ENCODE results near the gene SRCAP. TPM values are rescaled to one million over a fixed set of nuclear protein-coding genes. Genes with fewer than 3 reads are reported as not detected.

SRCAP gene
- total RNA-seq, 1 experiment from 2014 or later: 60.7 TPM

DNA sequence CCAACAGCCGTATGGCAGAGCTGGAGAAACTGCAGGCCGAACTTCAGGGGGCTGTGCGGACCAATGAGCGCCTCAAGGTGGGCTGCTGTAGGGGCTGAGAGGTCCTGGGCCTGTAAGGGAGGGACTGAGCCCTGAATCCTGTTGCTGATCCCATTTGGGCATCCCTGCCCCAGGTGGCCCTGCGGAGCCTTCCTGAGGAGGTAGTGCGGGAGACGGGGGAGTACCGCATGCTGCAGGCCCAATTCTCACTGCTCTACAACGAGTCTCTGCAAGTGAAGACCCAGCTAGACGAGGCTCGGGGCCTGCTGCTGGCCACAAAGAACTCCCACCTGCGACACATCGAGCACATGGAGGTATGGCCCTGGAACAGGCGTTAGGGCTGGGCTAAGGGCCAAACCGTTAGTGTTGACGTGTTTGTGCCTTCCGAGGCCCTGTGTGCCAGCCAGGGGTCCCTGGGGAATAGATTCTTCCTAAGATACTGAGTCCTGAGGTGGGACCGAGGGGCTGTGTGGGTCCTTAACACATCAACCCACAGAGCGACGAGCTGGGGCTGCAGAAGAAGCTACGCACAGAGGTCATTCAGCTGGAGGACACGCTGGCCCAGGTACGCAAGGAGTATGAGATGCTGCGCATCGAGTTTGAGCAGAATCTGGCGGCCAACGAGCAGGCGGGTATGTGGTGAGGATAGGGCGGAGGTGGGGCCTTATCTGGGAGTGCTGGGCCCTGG, 67.4 kb downstream of the SRCAP start:
- no TSS peak for BruUV-seq (replicated peaks)
- CTCF ChIA-PET: no interaction called here
- peaks cover 6% of the 10 kb centered on the region for H3K4me1 Mint-ChIP-seq (ENCODE audit: insufficient read depth, unreplicated experiment)
- no peaks in the 10 kb centered on the region for H3K27me3 Mint-ChIP-seq (ENCODE audit: insufficient read depth, unreplicated experiment)
- DNase-seq (ENCODE audit: unreplicated experiment): no peak
- H3K36me3 Mint-ChIP-seq (ENCODE audit: insufficient read depth, unreplicated experiment): peaks cover 82% of the 10 kb centered on the region
- intact Hi-C loops (cut with micrococcal nuclease): no loop called here
- no peak for TF ChIP-seq CTCF (IDR thresholded peaks at IDR 0.05; ENCODE audit: unreplicated experiment)
- H3K27ac Mint-ChIP-seq (ENCODE audit: low read depth, unreplicated experiment): no peak overlapping the region
- H3K9me3 Mint-ChIP-seq (ENCODE audit: unreplicated experiment): no peaks in the 10 kb centered on the region
- H3K4me3 Mint-ChIP-seq (ENCODE audit: unreplicated experiment): no peak overlapping the region
- POLR2A ChIA-PET: interaction anchor here (0.7 to 1.3 kb wide), 4 partner anchors 12 to 25 kb away, joined by 3 to 6 read pairs (median 4); no protein-coding TSS in a partner anchor

GRCh38 chr16:30766933-30767284, 67.9 kb downstream of the SRCAP start:
- Mint-ChIP-seq H3K27ac (ENCODE audit: low read depth, unreplicated experiment) (no peak overlapping the region), H3K36me3 (ENCODE audit: insufficient read depth, unreplicated experiment) (peaks cover 82% of the 10 kb centered on the region), H3K4me1 (ENCODE audit: insufficient read depth, unreplicated experiment) (peaks cover 6% of the 10 kb centered on the region), H3K27me3 (ENCODE audit: insufficient read depth, unreplicated experiment) (no peaks in the 10 kb centered on the region), H3K4me3 (ENCODE audit: unreplicated experiment) (no peak overlapping the region), H3K9me3 (ENCODE audit: unreplicated experiment) (no peaks in the 10 kb centered on the region)
- no TSS peak for BruUV-seq (replicated peaks)
- ChIA-PET CTCF (no interaction called here), POLR2A (interaction anchor here (0.7 to 1.3 kb wide), 4 partner anchors 11 to 26 kb away, joined by 3 to 6 read pairs (median 4); no protein-coding TSS in a partner anchor)
- TF ChIP-seq CTCF (IDR thresholded peaks at IDR 0.05; ENCODE audit: unreplicated experiment): no peak
- intact Hi-C loops (cut with micrococcal nuclease): no loop called here
- DNase-seq (ENCODE audit: unreplicated experiment): no peak

DNA sequence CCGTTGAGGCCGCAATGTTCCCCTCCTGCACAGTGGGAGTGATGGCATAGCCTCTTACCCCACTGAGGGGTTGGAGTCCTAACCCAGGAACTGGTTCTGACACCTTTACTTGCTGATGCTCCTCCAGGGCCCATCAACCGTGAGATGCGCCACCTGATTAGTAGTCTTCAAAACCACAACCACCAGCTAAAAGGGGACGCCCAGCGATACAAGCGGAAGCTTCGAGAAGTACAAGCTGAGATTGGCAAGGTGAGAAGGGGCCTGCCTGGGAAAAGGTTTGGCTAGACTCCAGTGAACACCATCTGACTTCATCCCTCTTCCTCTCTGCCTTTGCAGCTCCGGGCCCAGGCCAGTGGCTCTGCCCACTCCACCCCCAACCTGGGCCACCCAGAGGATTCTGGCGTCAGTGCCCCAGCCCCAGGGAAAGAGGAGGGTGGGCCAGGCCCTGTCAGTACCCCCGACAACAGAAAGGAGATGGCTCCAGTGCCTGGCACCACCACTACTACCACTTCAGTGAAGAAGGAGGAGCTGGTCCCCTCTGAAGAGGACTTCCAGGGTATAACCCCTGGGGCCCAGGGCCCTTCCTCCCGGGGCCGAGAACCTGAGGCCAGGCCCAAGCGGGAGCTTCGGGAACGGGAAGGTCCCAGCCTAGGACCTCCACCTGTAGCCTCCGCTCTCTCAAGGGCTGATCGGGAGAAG, 68.9 kb downstream of the SRCAP start:
- H3K4me1 Mint-ChIP-seq (ENCODE audit: insufficient read depth, unreplicated experiment): peaks cover 12% of the 10 kb centered on the region
- no peaks in the 10 kb centered on the region for H3K9me3 Mint-ChIP-seq (ENCODE audit: unreplicated experiment)
- H3K4me3 Mint-ChIP-seq (ENCODE audit: unreplicated experiment): no peak overlapping the region
- H3K27me3 Mint-ChIP-seq (ENCODE audit: insufficient read depth, unreplicated experiment): no peaks in the 10 kb centered on the region
- no peak for TF ChIP-seq CTCF (IDR thresholded peaks at IDR 0.05; ENCODE audit: unreplicated experiment)
- POLR2A ChIA-PET: interaction anchor here (1.3 kb wide), 1 partner anchor 27 kb away, joined by 6 read pairs; no protein-coding TSS in a partner anchor
- peaks cover 83% of the 10 kb centered on the region for H3K36me3 Mint-ChIP-seq (ENCODE audit: insufficient read depth, unreplicated experiment)
- CTCF ChIA-PET: interaction anchor here (0.6 to 0.9 kb wide), 2 partner anchors 134 to 178 kb away, joined by 3 to 4 read pairs; no protein-coding TSS in a partner anchor
- intact Hi-C loops (cut with micrococcal nuclease): no loop called here
- DNase-seq (ENCODE audit: unreplicated experiment): no peak
- no TSS peak for BruUV-seq (replicated peaks)
- no peak overlapping the region for H3K27ac Mint-ChIP-seq (ENCODE audit: low read depth, unreplicated experiment)

DNA sequence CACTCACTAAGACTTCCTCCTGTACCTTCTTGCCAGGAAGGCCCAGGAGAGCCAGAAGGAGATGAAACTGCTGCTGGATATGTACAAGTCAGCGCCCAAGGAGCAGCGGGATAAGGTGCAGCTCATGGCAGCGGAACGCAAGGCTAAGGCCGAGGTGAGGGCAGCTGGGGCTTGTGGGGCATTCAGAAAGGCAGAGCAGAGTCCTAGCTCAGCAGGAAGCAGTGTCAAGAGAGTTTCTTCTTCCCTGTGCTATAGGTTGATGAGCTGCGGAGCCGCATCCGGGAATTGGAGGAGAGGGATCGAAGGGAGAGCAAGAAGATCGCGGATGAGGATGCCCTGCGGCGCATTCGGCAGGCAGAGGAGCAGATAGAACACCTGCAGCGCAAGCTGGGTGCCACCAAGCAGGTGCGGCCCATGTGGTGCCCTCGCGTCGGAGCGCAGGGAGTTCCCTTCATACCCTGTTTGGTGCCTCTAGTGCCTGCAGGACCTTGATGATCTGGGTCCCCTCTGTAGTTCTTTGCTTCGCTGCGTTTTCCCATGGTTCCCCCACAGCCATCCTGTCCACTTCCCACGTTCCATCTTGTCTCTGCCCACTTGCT, 69.7 kb downstream of the SRCAP start:
- Mint-ChIP-seq H3K9me3 (ENCODE audit: unreplicated experiment) (no peaks in the 10 kb centered on the region), H3K36me3 (ENCODE audit: insufficient read depth, unreplicated experiment) (peaks cover 82% of the 10 kb centered on the region), H3K27me3 (ENCODE audit: insufficient read depth, unreplicated experiment) (no peaks in the 10 kb centered on the region), H3K4me3 (ENCODE audit: unreplicated experiment) (no peak overlapping the region), H3K27ac (ENCODE audit: low read depth, unreplicated experiment) (no peak overlapping the region), H3K4me1 (ENCODE audit: insufficient read depth, unreplicated experiment) (peaks cover 9% of the 10 kb centered on the region)
- CTCF ChIA-PET: interaction anchor here (0.6 to 0.9 kb wide), 2 partner anchors 133 to 177 kb away, joined by 3 to 4 read pairs; no protein-coding TSS in a partner anchor
- no peak for TF ChIP-seq CTCF (IDR thresholded peaks at IDR 0.05; ENCODE audit: unreplicated experiment)
- TSS peak; percentile 30 for BruUV-seq (replicated peaks)
- no peak for DNase-seq (ENCODE audit: unreplicated experiment)
- intact Hi-C loops (cut with micrococcal nuclease): no loop called here
- POLR2A ChIA-PET: no interaction called here
